Amniotic epithelial cell (primary cell): ENCODE measurements around the gene UBAC1.
"Not testable (repeated sequence)": the region's sequence is repeated elsewhere in the genome, so short reads cannot be mapped to it uniquely, and the experiment has no call there.

ENCODE experiments used
- DNase-seq: peaks from one replicate; pipeline ENCODE4 v3.0.0-alpha.2; 2010; ENCODE audit warnings: low read depth

The UBAC1 gene

DNA sequence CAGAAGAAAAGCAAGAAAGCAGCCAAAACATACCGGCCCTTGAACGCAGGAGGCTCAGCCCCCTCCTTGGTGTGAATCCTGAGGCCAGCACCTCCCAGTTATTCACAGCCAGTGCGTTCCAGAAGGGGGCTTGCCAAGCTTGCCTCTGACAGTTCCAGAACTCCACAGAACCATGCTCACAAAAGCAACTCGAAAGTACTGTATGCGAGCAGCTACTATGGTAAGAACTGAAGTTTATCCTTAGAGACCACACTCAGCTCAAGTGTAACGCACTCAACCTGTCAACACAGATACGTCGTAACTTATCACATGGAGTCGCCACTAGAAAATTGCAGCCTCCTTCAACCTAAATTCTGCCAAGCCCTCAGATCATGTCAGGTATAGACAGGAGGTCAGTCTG, 1.4 kb downstream of the UBAC1 start:
- DNase-seq: no peak

DNA sequence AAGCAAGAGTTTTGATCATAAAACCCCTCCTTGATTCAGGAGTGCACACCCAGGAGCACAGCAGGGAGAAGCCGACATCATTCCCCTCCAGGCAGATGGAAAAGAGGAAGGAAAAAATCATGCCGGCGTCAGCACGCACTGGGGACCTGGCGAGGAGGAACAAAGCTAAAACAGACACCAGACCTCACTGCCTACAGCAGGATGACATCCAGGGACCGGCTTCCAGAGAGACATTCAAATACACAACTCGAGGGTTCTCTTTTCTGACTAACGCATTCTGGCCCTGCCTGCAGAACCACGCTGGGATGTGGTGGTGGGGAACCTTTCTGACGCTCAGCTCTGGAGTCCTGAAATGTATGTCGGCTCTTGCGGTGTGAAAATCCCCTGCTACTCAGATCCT, 2.7 kb downstream of the UBAC1 start:
- DNase-seq: no peak

DNA sequence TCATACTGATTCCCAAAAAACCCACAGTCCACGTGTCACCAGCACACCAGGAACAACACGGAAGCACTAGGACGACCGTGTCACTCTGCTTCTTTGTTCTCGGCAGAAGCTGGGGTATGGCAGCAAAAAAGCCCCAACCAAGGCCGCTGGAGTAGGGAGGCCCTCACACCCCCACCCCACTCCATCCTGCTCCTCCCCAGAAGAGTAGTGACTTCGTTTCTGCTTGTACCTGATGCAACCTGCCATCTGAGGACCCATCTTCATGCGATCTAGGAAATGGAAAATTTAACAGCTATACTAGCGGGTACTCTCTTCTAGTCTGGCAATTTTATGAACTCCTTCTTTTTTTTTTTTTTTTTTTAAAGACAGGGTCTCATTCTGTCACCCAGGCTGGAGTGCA, 3.7 kb downstream of the UBAC1 start:
- no peak for DNase-seq

DNA sequence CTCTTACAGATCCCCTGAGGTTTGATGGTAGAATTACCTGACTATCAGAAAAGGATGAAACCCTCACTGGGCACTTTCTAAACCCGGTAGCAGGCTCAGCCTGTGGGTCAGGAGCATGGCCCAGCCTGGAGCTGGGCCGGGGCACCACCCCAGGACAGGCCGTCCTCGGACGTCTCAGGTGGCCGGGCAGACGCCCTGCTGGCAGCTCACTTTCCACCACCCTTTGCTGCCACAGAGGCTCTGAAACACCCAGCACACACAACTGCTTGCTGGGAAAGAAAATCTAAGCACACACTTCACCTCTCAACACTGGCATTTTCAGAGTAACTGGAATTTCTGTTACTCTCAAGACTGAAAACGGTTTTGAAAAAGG, 4.4 kb downstream of the UBAC1 start:
- DNase-seq: no peak

DNA sequence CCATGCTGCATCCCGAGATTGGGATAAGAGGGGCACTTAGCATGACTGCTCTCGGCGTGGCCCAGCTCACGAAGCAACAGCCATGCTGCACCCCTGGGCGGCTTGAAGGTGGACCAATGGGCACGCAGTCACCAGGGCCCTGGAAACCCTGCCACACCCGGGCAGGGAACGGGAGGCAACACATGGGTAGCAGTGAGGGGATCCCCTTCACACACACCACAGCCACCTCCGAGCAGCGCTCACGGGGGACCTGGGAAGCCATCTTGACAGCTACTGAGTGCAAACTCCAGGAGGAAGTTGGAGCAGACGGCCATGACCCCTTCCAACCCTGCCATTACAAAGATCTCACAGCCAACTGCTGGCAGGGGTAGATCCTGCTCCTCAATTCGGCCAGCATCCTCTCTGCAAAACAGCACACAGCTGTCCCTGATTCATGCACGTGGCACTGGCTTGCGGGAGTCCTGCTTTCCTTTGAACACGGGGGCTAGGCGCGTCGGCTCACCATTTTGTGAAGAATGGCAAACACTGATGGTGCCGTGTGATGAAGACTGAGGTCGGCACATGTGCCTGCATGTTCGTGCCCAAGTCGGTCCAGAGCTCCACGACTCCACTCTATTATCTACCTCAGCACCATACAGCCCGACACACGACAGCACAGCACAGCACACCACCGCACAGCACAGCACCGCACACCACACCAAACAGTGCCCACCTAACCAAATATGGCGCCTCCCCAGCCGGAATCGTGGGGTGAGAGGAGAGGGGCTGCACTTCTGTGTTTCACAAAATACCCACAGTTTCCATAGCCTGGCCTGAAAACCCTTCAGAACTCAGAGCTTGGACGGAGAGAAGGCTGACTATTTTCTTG, 5.0 kb downstream of the UBAC1 start:
- DNase-seq: no peak

DNA sequence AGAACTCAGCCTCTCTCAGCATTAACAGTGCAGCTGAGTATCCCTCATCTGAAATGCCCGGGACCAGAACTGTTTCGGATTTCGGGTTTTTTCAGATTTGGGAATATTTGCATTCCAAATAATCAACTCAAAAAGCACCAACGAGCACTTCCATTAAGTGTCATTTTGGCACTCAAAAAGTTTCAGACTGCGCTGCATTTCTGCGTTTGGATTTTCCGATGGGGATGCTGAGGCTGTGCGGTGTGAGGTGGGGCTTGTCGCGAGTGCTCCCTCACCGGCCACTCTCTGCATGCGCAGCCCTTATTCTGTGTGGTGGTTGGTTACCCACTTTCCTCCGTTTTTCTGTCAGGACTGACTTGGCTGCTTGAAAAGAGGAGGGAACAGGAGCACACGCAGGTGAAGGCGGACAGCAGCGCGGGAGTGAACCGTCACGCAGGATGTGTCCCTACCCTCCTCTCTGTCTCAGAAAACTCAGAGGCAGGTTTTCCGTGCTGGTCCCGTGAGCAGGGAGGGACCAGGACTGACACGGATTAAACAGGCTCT, 8.4 kb downstream of the UBAC1 start:
- no peak for DNase-seq

DNA sequence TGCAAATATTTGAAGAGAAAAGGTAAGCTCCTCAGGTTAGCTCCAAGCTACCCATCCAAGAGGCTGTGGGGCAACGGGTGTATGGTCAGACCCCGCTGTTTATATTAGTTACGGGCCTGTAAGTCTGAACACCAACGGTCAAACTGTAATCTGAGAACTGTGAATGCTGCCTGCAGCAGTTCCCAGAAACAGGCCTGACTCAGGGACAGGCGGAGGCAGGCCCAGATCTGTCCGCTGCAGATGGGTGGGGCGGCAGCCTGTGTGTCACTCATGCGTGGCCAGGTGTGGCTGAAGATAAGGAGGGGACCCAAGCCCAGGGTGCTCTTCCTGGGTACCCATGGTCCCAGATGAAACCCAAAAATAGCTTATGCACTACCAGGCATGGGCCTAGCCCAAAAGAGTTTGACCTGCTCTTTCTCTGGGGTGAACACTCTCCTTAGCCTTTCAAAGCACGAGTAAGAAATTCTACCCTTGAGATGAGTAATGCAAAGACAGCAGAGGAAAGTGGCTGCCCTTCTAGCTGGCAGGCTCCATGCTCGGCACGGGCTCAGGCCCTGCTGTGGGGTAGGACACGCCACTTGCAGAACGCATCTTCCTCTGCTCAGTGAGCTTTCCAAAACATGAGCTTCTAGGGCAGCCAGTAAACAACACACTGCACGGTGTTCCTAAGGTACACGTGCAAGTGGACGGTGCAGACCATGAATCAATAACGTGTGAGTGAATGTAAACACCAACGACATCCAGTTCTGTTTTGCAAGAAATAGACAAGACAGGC, 9.1 kb downstream of the UBAC1 start:
- peak; percentile 85 for DNase-seq

DNA sequence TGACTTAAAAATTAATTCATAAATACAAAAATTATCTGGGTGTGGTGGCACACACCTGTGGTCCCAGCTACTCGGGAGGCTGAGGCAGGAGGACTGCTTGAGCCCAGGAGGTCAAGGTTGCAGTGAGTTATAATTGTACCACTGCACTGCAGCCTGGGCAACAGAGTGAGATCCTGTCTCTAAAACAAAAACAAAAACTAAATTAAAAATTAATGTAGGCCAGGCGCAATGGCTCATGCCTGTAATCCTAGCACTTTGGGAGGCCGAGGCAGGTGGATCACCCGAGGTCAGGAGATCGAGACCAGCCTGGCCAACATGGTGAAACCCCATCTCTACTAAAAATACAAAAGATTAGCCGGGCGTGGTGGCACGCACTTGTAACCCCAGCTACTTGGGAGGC, 9.9 kb downstream of the UBAC1 start:
- not testable (repeated sequence) for DNase-seq

DNA sequence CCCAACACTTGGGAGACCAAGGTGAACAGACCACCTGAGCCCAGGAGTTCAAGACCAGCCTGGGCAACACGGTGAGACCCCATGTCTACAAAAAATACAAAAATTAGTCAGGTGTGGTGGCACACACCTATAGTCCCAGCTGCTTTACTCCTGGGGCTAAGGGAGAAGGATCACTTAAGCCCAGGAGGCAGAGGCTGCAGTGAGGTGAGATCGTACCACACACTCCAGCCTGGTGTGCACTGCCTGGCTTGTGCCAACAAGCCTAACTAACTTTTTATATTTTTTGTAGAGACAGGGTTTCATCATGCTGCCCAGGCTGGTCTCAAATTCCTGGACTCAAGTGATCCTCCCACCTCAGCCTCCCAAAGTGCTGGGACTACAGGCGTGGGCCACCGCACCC, 10.3 kb downstream of the UBAC1 start:
- not testable (repeated sequence) for DNase-seq

DNA sequence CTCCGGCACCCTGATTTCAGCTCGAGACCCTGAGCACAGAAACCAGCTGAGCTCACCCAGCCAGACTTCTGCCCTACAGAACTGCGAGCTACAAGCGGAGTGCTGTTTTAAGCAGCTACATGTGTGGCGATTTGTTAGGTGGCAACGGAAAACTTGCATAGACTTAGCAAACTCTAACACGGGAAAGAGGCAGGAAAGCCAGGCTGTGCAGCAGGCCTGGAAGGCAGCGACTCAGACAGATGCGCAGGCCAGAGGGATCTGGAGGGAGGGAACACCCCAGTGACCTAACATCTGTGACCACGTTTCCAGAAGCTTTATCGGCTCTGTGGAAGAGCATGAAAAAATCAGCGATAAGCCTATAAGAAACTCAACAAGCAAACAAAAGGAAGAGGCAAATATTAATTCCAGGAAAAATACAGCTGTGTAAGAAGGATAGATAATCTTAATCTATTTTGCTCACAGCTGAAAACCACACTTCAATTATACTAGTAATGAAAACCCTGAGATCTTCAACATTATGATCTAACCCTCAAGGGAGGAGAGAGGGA, 11.0 kb downstream of the UBAC1 start:
- DNase-seq: no peak

DNA sequence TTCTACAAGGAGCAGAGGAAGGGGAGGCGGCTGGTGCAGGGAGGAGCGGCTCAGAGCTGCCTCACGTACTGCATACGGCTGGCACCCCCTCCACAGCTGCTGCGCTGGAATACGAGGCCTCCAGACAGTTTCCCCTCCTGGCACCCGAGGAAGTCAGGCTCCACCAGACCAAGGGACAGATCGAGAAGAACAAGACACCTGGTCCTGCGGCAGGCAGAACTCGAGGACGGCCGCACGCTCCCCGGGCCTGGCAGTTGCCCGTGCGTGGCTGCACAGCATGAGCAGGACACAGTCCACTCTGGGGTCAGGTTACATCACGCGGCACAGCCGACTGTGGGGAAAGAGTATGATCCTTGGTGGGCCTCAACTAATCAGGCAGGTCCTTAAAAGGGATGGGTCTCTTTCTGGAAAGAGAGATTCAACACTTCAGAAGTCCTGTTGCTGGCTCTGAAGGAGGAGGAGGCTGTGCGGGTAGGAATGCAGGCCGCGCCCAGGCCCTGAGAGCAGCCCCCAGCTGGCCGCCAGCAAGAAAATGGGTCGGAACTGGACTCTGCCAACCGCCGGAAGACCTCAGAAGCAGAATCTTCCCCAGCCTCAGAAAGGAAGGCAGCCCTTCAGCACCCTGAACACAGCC, 11.6 kb downstream of the UBAC1 start:
- no peak for DNase-seq

DNA sequence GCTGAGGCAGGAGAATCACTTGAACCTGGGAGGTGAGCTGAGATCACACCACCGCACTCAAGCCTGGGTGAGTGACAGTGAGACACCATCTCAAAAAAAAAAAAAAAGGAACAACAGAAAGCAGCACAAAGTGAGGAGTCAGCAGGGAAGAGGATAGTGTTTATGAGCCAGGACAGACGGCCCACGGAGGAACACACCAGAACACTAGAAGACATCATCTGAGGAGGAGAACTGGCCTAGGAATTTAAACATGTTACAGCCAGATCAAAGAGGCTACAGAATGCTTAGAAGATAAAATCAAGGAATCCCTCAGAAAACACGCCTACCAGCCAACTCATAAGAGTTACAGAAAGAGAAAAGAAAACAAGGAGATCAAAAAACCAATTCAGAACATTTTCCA, 12.2 kb downstream of the UBAC1 start:
- DNase-seq: no peak

DNA sequence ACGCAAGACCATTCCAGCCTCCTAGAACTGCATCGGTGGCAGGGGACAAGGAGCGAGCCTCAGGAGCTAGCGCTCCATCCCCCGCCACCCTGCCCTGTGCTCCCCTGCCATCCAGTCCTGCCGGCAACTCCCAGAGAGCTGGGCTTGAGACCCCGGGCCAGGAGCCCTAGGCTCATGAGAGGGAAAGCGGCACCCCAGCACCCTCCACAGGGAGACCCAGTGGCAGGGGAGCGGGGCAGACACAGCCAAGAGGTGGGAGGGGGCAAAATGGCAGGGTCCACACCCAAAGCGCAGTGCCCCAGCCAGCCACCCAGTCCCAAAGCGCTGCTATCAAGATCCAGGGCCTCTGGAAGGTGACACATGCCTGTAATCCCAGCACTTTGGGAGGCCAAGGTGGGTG, 12.7 kb downstream of the UBAC1 start:
- DNase-seq: no peak

DNA sequence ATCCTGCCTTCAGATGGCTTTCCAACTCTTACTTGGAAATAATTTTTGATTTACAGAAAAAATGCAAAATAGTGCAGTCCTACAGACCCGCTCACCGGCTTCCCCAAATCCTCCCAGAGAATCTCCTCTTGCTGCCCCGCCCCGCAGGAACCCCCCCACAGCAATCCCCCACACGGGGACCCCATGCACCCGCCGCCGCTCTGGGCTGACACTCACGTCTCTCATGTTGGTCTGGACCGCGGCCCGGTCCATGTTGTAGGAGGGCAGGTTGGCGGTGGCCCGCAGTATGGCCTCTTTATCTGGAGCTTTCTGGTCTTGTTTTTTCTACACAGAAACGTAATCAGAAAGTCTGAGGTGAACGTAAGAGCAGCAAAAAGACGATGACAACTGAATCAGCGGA, 13.6 kb downstream of the UBAC1 start:
- DNase-seq: no peak

DNA sequence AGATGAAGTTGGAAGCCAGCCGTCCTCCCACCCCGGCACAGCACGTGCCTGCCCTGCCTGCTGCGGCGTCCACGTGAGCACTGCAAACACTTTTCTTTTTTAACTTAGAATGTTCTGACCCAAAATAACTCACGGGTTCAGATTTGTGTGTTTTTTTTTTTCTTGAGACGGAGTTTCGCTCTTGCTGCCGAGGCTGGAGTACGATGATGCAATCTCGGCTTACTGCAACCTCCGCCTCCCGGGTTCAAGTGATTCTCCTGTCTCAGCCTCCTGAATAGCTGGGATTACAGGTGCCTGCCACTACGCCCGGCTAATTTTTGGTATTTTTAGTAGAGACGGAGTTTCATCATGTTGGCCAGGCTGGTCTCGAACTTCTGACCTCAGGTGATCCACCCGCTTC, 14.1 kb downstream of the UBAC1 start:
- not testable (repeated sequence) for DNase-seq

DNA sequence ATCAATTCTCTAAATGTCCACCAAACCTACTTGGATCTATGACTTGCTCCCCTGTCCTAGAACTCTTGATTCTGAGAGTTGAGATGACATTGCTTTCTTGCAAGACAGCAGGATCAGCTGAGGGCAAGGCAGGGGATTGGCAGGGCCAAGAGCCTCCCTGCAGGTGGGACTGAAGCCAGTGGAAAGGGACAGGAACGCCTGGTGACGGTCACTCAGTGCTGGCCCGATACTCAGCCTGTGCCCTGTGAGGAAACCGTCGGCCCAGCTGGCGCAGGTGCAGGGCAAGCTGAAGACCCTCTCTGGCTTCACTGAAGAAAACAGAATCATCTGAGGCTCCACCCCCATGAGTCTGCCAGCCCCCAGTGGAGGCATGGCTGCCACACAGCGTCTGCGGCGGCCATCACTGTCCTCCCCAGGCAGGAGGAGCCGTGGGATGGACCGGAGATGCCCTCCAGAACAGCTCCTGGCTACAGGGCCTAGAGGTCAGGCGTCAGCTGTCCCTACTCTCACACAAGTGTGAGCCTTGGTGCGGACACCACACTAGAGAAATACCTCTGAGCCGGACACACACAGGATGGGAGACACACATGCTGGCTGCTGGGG, 14.7 kb downstream of the UBAC1 start:
- DNase-seq: no peak

DNA sequence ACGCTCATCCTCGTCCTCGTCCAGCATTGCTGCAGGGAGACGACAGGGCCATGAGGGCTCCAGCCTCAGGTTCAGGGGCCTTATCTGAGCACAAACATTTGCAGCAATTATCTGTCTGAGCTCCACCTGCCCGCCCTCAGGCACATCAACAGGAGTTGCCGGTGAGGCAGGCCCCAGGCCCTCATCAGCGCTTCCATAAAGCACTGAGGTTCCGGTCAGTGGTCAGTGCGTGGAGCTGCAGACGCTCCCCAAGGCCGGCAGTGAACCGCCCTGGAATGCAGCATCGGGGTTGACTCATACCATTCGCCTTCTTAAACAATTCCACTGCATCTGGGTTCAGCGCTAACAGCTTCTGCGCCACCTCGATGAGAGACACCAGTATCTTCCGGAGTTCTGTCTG, 15.2 kb downstream of the UBAC1 start:
- DNase-seq: peak; percentile 87

DNA sequence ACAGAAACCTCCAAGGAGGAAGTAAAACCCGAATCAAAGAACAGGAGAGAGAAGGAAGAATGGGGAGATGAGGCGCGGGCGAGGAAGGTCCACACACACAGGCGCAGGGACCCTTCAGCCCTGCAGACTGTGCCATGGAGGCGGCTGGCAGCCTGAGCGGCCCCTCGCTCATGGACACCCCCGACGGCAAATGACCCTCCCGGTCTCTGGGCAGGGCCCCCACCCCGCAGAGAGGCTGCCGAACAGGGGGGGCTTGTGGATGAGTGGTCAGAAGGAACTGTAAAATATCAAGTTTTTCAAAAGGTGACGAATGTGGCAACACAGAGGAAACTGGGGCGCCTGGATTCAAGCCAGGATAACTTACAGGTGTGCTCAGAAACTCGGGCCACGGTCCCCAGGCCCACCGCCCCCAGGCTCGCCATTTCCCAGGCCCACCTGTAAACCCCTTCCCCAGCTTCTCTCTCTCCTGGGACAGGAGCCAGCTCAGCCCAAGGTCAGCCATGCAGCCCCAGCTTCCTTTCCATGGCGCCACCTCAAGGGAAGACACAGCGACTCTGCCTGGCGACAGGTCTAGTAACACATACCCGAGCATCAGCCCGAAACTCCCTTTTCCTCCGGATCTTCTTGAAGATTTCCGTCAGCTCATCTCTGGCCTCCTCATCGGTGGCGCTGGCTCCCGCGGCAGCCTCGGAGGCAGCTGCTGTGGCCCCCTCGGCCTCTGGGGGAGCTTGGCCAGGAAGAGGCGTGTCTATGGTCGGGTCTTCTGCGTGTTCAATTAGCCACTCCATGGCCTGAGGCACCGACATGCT, 16.5 kb downstream of the UBAC1 start:
- no peak for DNase-seq

DNA sequence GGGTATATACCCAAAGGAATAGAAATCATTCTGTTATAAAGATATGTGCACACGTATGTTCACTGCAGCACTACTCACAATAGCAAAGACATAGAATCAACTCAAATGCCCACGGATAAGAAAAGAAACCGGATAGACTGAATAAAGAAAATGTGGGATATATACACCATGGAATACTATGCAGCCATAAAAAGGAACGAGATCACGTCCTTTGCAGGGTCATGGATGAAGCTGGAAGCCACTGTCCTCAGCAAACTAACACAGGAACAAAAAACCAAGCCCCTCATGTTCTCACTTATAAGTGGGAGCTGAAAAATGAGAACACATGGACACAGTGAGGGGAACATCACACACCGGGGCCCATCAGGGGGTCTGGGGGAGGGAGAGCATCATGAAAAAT, 17.6 kb downstream of the UBAC1 start:
- DNase-seq: not testable (repeated sequence)

DNA sequence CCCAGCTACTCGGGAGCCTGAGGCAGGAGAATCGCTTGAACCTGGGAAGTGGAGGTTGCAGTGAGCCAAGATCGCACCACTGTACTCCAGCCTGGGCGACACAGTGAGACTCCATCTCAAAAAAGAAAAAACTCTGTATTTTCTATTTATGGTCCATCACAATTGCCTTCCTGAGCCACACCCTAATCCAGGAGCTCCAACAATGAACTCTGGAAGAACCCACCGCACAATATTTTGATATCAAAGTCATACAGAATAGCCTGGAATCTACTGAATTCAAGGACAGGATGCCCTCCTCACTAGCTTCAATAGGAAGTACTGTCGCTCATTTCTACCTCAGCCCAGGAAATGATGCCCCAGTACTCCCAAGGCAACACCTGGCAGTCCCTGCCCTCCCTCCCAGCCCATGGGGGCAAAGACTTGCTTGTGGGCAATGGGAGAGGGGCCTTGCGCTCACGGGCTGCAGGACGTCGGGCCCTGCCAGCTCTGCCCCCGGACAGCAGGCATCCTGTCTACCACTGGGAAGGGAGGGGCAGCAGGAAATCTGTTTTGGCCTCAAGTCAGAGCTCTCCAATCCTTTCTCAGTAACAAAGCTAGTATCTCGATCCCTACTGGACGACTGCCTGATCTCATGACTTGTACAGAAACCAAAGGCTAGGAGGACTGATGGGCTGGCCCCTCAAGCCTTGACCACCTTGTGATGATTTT, 19.7 kb downstream of the UBAC1 start:
- no peak for DNase-seq
